B cell (primary cell): ENCODE results near the gene AKAP8. TPM values are rescaled to one million over a fixed set of nuclear protein-coding genes. Genes with fewer than 3 reads are reported as not detected.

Experiments used
- ATAC-seq: fragments of 200-7000 bp; cut with Tn5 transposase; one replicate; pipeline ENCODE4 v1.10.0; 2021; ENCODE audit warnings: low read depth, mild to moderate bottlenecking, moderate number of reproducible peaks, moderate library complexity
- CTCF ChIA-PET: fragments of 350-600 bp; sonication (Branson Sonifier 250); formaldehyde crosslinking; loops from one replicate; lab custom pipeline; 2021; ENCODE audit warnings: antibody characterized with exemption, inconsistent platforms; lab: Charles Lee
- POLR2A ChIA-PET: fragments of 350-600 bp; sonication (Branson Sonifier 250); formaldehyde crosslinking; loops from one replicate; lab custom pipeline; 2021; ENCODE audit warnings: antibody characterized with exemption; lab: Charles Lee
- DNase-seq: peaks from one replicate; pipeline ENCODE4 v3.0.0; 2013
- H2AFZ ChIP-seq: 2 replicates; pipeline ENCODE4 v1.6.1; 2012; ENCODE audit warnings: mild to moderate bottlenecking, low read depth, low read length; ENCODE audit not compliant: insufficient read depth, poor library complexity, severe bottlenecking
- H3K27ac ChIP-seq, 2 donors: 1 replicate in 1 of 2; 2 replicates in 1 of 2; pipeline ENCODE4 v1.5.1; 2012 to 2013; ENCODE audit warnings: low read length in 2 of 2, mild to moderate bottlenecking in 2 of 2, moderate library complexity in 1 of 2
- H3K27me3 ChIP-seq, 4 experiments: fragments of 200-600 bp in 1 of 4; sonication (generic) in 1 of 4; replicated peaks in 1 of 4; 1 replicate in 2 of 4; 2 replicates in 2 of 4; pipeline versions ENCODE4 v1.6.1 to v1.7.0; 2013 to 2016; ENCODE audit warnings: low read length in 3 of 4, mild to moderate bottlenecking in 2 of 4, mixed read lengths in 1 of 4, moderate library complexity in 1 of 4; ENCODE audit not compliant: insufficient read depth in 4 of 4, control insufficient read depth in 3 of 4; ENCODE audit errors: control extremely low read depth in 1 of 4
- H3K36me3 ChIP-seq, 2 experiments: replicated peaks in 1 of 2; 1 replicate in 1 of 2; 2 replicates in 1 of 2; pipeline versions ENCODE4 v1.6.1 to v1.7.1; 2013; ENCODE audit warnings: low read length in 1 of 2; ENCODE audit not compliant: insufficient read depth in 2 of 2, control insufficient read depth in 1 of 2; ENCODE audit errors: control extremely low read depth in 1 of 2, extremely low read depth in 1 of 2
- H3K4me1 ChIP-seq, 2 donors: fragments of 200-600 bp in 1 of 2; sonication (generic) in 1 of 2; 1 replicate in 1 of 2; 2 replicates in 1 of 2; pipeline versions ENCODE4 v1.5.1 to v1.6.1; 2013 to 2017; ENCODE audit warnings: low read length in 2 of 2; ENCODE audit not compliant: control insufficient read depth in 2 of 2, insufficient read depth in 2 of 2
- H3K4me2 ChIP-seq: replicated peaks from 2 replicates; pipeline ENCODE3; 2012; ENCODE audit warnings: mild to moderate bottlenecking, low read depth, low read length; ENCODE audit not compliant: poor library complexity, severe bottlenecking
- H3K4me3 ChIP-seq, 5 experiments: fragments of 200-600 bp in 1 of 5; sonication (generic) in 1 of 5; 1 replicate in 3 of 5; 2 replicates in 2 of 5; pipeline versions ENCODE4 v1.5.1 to v1.7.0; 2011 to 2016; ENCODE audit warnings: low read length in 4 of 5, mild to moderate bottlenecking in 4 of 5, low read depth in 2 of 5, control low read depth in 1 of 5, moderate library complexity in 1 of 5; ENCODE audit not compliant: insufficient read depth in 1 of 5; ENCODE audit errors: control extremely low read depth in 1 of 5, extremely low read depth in 1 of 5
- H3K79me2 ChIP-seq: fragments of 200-600 bp; sonication (generic); one replicate; pipeline ENCODE4 v1.6.0; 2016; ENCODE audit warnings: low read length; ENCODE audit not compliant: control insufficient read depth, insufficient read depth
- H3K9ac ChIP-seq: fragments of 200-600 bp; sonication (generic); 2 replicates; pipeline ENCODE4 v1.6.1; 2017; ENCODE audit warnings: mild to moderate bottlenecking, low read length, moderate library complexity
- H3K9me3 ChIP-seq, 3 donors: one replicate each; pipeline versions ENCODE4 v1.6.1 to v1.7.1; 2013; ENCODE audit warnings: low read length in 2 of 3; ENCODE audit not compliant: control insufficient read depth in 2 of 3, insufficient read depth in 1 of 3; ENCODE audit errors: control extremely low read depth in 1 of 3
- H4K20me1 ChIP-seq: 2 replicates; pipeline ENCODE4 v1.6.0; 2012; ENCODE audit warnings: mild to moderate bottlenecking, low read length; ENCODE audit not compliant: insufficient read depth, control insufficient read depth, poor library complexity, severe bottlenecking
- H3K27ac Mint-ChIP-seq: one replicate; pipeline ENCODE4 v1.8.0; 2021; ENCODE audit warnings: mixed read lengths
- H3K27me3 Mint-ChIP-seq: one replicate; pipeline ENCODE4 v1.8.0; 2021; ENCODE audit warnings: mixed read lengths
- H3K4me1 Mint-ChIP-seq: one replicate; pipeline ENCODE4 v1.8.0; 2021; ENCODE audit warnings: mixed read lengths
- H3K4me3 Mint-ChIP-seq: one replicate; pipeline ENCODE4 v1.8.0; 2021; ENCODE audit warnings: mixed read lengths
- H3K9me3 Mint-ChIP-seq: one replicate; pipeline ENCODE4 v1.8.0; 2022; ENCODE audit warnings: mixed read lengths; ENCODE audit not compliant: insufficient read depth
- EZH2 ChIP-seq: IDR thresholded peaks from 2 replicates; pipeline ENCODE4 v1.6.1; 2012; ENCODE audit warnings: borderline replicate concordance, low read depth, mild to moderate bottlenecking, moderate library complexity, low read length; ENCODE audit not compliant: insufficient read depth, poor library complexity, severe bottlenecking
- WGBS: methylation state at CpG from one replicate; pipeline ENCODE4 v1.1.5; 2013; ENCODE audit warnings: missing lambda C conversion rate; ENCODE audit not compliant: insufficient coverage; 5-methylcytosine and 5-hydroxymethylcytosine counted together
- intact Hi-C: fragments of 100-400 bp; cut with micrococcal nuclease; formaldehyde crosslinking; loops from one replicate; pipeline ENCODE4 v1.10.0; 2022
- polyA minus RNA-seq: library from RNA; depleted of rRNA, polyadenylated mRNA; stranded (reverse); fragments of >200 nt; gene quantifications from 2 replicates; pipeline ENCODE4 v1.2.3, GENCODE V29; 2012
- polyA plus RNA-seq: library from polyadenylated mRNA; depleted of rRNA; stranded (reverse); fragments of >200 nt; gene quantifications from 2 replicates; pipeline ENCODE4 v1.2.3, GENCODE V29; 2012
- total RNA-seq, 2 donors: library from RNA; stranded (reverse); fragments of 120-200 nt in 1 of 2; gene quantifications; 1 replicate in 1 of 2; 2 replicates in 1 of 2; pipeline versions ENCODE4 v1.2.3 to v1.2.4, GENCODE V29; 2013 to 2022
- TF ChIP-seq, protein P1 (sequence below): fragments of 200-600 bp; IDR thresholded peaks from one replicate; pipeline ENCODE4 v1.8.0; 2022; ENCODE audit warnings: antibody characterized with exemption, mild to moderate bottlenecking

AKAP8 gene
- 80.0 and 84.8 TPM in 2 replicates for total RNA-seq
- 31.2 TPM for total RNA-seq (2013)
- 30.0 and 46.3 TPM in 2 replicates for polyA plus RNA-seq
- 29.3 and 46.4 TPM in 2 replicates for polyA minus RNA-seq

DNA sequence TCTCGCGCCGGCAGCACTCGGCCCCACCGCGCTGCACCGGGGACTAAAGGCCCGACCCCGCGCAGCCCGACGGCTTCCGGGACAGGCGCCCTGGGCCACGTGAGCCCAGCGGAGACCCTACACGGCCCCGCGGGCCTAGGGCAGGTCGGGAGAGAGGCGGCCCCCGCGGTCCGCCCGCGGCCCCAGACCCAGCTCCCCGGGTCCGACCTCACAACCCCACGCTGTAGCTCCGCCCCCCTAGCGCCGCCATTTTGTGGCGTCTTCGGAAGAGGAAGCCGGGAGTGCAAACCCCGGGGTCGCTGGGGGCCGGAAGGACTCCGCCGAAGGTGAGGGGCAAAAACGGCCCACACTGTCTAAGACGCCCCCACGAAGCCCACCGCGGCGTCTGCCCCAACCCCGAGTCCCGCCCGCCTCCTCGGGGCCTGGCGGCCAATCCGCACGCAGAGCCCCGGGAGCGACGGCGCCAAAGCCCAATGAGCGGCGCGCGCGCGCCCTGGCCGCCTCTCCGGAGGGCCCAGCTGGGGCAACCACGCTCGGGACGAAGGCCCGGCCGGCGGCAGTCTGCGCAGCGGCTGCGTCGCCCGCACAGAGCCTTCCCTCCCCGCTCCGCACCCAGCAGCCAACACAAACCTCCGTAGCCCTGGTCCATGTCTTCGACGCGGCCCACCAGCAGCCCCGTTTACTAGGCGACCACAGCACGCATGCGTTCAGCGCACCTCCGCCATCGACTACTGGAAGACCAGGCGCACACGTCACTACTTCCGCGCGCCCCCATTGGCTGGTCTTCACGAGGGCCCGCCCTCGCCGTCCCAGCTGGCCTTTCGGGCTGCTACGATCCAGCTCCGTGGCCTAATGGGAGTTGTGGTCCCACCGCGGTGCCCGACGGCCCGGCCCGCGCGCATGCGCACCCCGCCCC, at the start of gene AKAP8:
Gene AKAP8, minus strand, starts transcription at position 705 of the 916 bp plus-strand sequence. Its CDS starts 56 bp downstream, at position 649.
- WGBS, result under 1% methylated on average over 104 of the region's 111 CpGs
- H3K4me3 Mint-ChIP-seq, result peak within 1 kb of the TSS; percentile 97
- ATAC-seq, result peak; percentile 91
- intact Hi-C loops, result loop anchor here (1.0 kb wide), 4 partner anchors 40 to 115 kb away; no protein-coding TSS in a partner anchor
- peak within 1 kb of the TSS; percentile 100 for H3K27ac Mint-ChIP-seq
- DNase-seq, result peak; percentile 99
- TF ChIP-seq, protein P1, sequence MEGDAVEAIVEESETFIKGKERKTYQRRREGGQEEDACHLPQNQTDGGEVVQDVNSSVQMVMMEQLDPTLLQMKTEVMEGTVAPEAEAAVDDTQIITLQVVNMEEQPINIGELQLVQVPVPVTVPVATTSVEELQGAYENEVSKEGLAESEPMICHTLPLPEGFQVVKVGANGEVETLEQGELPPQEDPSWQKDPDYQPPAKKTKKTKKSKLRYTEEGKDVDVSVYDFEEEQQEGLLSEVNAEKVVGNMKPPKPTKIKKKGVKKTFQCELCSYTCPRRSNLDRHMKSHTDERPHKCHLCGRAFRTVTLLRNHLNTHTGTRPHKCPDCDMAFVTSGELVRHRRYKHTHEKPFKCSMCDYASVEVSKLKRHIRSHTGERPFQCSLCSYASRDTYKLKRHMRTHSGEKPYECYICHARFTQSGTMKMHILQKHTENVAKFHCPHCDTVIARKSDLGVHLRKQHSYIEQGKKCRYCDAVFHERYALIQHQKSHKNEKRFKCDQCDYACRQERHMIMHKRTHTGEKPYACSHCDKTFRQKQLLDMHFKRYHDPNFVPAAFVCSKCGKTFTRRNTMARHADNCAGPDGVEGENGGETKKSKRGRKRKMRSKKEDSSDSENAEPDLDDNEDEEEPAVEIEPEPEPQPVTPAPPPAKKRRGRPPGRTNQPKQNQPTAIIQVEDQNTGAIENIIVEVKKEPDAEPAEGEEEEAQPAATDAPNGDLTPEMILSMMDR, result no peak
- TF ChIP-seq EZH2, result no peak
- peak within 1 kb of the TSS; percentile 89 for H2AFZ ChIP-seq
- peak within 1 kb of the TSS; percentile 92 to 97 for H3K27ac ChIP-seq
- POLR2A ChIA-PET, result interaction anchor here (0.5 to 2.9 kb wide), 16 partner anchors 20 to 1533 kb away, joined by 3 to 58 read pairs (median 4); partner anchors contain the start of genes AKAP8L and BRD4
- no peaks in the 10 kb centered on the region for H3K27me3 ChIP-seq
- peaks cover 55% of the 10 kb centered on the region for H3K79me2 ChIP-seq
- peaks cover 47% of the 10 kb centered on the region for H4K20me1 ChIP-seq
- H3K9ac ChIP-seq, result peak within 1 kb of the TSS; percentile 85
- H3K9me3 Mint-ChIP-seq, result no peaks in the 10 kb centered on the region
- peak within 1 kb of the TSS; percentile 87 to 99 (median 94) for H3K4me3 ChIP-seq
- H3K4me1 Mint-ChIP-seq, result peaks cover 39% of the 10 kb centered on the region
- no peaks in the 10 kb centered on the region for H3K27me3 Mint-ChIP-seq
- H3K4me2 ChIP-seq, result peak within 1 kb of the TSS; percentile 99
- no peaks in the 10 kb centered on the region for H3K9me3 ChIP-seq
- peaks cover 26 to 27% of the 10 kb centered on the region in 2 donors for H3K4me1 ChIP-seq
- peaks cover 0 to 8% of the 10 kb centered on the region in 2 experiments for H3K36me3 ChIP-seq
- CTCF ChIA-PET, result interaction anchor here (0.6 to 3.2 kb wide), 11 partner anchors 13 to 683 kb away, joined by 3 to 27 read pairs (median 4); partner anchors contain the start of genes AKAP8L and BRD4
